Measurements from ENCODE around the gene FKBP1A.

- no peak for TF ChIP-seq POLR2A (IDR thresholded peaks at IDR 0.05; ENCODE audit: low read depth, low read length)
- TF ChIP-seq POLR2AphosphoS5 (IDR thresholded peaks at IDR 0.05; ENCODE audit: low read depth, low read length) = no peak
Observed at GRCh38 chr20:1368448-1369199, 24.2 kb downstream of the FKBP1A start.

Data from GM12892 (cell line).